Thoracic aorta (tissue), 2 donors: ENCODE data around the gene JAG1. TPM values are rescaled to one million over a fixed set of nuclear protein-coding genes. Genes with fewer than 3 reads are reported as not detected.

Experiments used
- ATAC-seq: fragments of 150-250 bp; one replicate; pipeline ENCODE4 v1.8.0; 2017; ENCODE audit warnings: low read depth; ENCODE audit not compliant: insufficient number of reproducible peaks, low FRiP score
- DNase-seq: peaks from one replicate; pipeline ENCODE4 v3.0.0-alpha.2; 2020; ENCODE audit warnings: low spot score
- H3K27ac ChIP-seq, 2 donors: fragments of 200-600 bp; sonication (generic); 1 replicate in 1 of 2; 2 replicates in 1 of 2; pipeline ENCODE4 v1.5.1; 2016; ENCODE audit warnings: mild to moderate bottlenecking in 2 of 2, moderate library complexity in 2 of 2
- H3K27me3 ChIP-seq: fragments of 200-600 bp; sonication (generic); replicated peaks from 2 replicates; pipeline ENCODE4 v1.6.0; 2016; ENCODE audit warnings: mild to moderate bottlenecking; ENCODE audit not compliant: insufficient read depth
- H3K36me3 ChIP-seq: fragments of 200-600 bp; sonication (generic); one replicate; pipeline ENCODE4 v1.5.1; 2016
- H3K4me1 ChIP-seq, 2 donors: fragments of 200-600 bp; sonication (generic); 1 replicate in 1 of 2; 2 replicates in 1 of 2; pipeline versions ENCODE4 v1.5.1 to v1.6.0; 2016; ENCODE audit warnings: low read depth in 2 of 2, mild to moderate bottlenecking in 1 of 2; ENCODE audit not compliant: control insufficient read depth in 1 of 2
- H3K4me3 ChIP-seq: fragments of 200-600 bp; sonication (generic); 2 replicates; pipeline ENCODE4 v1.5.1; 2016; ENCODE audit warnings: mild to moderate bottlenecking
- H3K9me3 ChIP-seq: fragments of 200-600 bp; sonication (generic); 2 replicates; pipeline ENCODE4 v1.5.1; 2016
- CTCF ChIP-seq: fragments of 200-600 bp; sonication (generic); IDR thresholded peaks from one replicate; pipeline ENCODE4 v1.5.1; 2019; ENCODE audit warnings: antibody characterized with exemption
- total RNA-seq, 2 donors: library from RNA; depleted of rRNA; stranded (reverse); fragments of >200 nt; gene quantifications; one replicate each; pipeline versions ENCODE4 v1.1.0 to v1.2.3, GENCODE V29; 2016

Gene JAG1
- total RNA-seq, 2 donors from 2014 or later: 237 to 253 TPM

DNA sequence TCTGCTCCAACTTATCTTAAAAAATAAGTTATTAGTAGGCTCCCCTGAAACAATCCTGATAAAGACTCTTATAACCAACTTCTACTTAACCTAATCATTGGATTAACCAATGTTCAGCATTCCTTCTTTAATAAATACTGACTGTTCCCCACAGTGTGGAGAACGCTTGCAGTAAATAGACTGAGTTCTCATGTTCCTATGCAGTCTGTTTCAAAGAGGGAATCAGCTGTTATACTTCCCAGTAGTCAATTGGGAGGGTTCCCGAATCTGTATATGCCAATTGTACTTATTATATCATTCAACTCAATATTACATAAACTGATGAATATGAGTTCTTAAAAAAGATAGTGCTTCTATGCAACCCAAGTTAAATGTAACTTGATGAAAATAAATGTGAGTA is 9.7 kb upstream of the JAG1 start:
- no peak for ATAC-seq
- TF ChIP-seq CTCF: no peak

GRCh38 chr20:10682939-10683338 is 9.1 kb upstream of the JAG1 start:
- no peak for TF ChIP-seq CTCF
- DNase-seq (no peak), ATAC-seq (no peak)
- Histone ChIP-seq H3K27ac (no peak overlapping the region), H3K4me3 (no peak overlapping the region), H3K9me3 (no peaks in the 10 kb centered on the region), H3K36me3 (no peaks in the 10 kb centered on the region), H3K27me3 (no peaks in the 10 kb centered on the region), H3K4me1 (no peaks in the 10 kb centered on the region)

More for the DNA sequence above, 9.7 kb upstream of the JAG1 start:
- no peak for DNase-seq
- H3K4me1 ChIP-seq: no peaks in the 10 kb centered on the region
- no peak overlapping the region for H3K27ac ChIP-seq
- H3K4me3 ChIP-seq: no peak overlapping the region
- no peaks in the 10 kb centered on the region for H3K27me3 ChIP-seq
- no peaks in the 10 kb centered on the region for H3K9me3 ChIP-seq
- no peaks in the 10 kb centered on the region for H3K36me3 ChIP-seq

DNA sequence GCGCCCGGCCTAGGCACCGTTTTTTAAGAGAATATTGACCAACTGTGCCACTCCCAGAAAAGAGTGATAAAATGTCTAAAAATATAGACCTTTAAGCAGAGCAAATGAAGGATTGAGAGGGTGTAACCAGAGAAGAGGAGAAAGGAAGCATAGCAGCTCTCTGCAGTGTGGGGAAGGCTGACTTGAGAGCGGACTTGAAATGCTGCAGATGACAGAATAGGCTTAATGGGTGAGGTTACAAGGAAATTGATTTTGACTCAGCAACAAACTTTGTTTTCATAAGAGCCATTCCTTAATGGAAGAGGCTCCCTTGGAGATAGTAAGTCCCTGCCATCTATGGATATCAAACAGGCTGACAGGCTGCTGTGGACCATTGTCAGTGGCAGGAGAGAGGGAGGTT is 7.7 kb upstream of the JAG1 start:
- no peak for TF ChIP-seq CTCF
- no peak for DNase-seq
- Histone ChIP-seq H3K4me1 (no peaks in the 10 kb centered on the region), H3K27ac (no peak overlapping the region), H3K4me3 (no peak overlapping the region), H3K36me3 (no peaks in the 10 kb centered on the region), H3K27me3 (no peaks in the 10 kb centered on the region), H3K9me3 (no peaks in the 10 kb centered on the region)
- ATAC-seq: no peak

DNA sequence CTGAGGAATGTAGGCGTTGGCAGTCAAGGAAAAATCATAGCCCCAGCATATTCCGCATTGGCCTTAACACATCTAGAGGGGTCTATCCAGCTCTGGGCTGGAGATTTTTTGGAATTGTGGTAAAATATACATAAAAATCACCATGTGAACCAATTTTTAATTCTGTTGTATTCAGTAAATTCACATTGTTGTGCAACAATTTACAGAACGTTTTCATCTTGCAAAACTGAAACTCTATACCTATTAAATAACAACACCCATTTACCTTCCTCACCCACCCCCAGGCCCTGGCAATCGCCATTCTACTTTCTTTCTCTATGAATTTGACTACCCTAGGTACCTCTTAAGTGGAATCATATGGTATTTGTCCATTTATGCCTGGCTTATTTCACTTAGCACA is 6.8 kb upstream of the JAG1 start:
- H3K4me3 ChIP-seq: no peak overlapping the region
- no peak overlapping the region for H3K27ac ChIP-seq
- ATAC-seq (no peak), DNase-seq (no peak)
- H3K9me3 ChIP-seq: no peaks in the 10 kb centered on the region
- TF ChIP-seq CTCF: no peak
- H3K27me3 ChIP-seq: no peaks in the 10 kb centered on the region
- peaks cover 2% of the 10 kb centered on the region in 2 donors for H3K4me1 ChIP-seq
- no peaks in the 10 kb centered on the region for H3K36me3 ChIP-seq

DNA sequence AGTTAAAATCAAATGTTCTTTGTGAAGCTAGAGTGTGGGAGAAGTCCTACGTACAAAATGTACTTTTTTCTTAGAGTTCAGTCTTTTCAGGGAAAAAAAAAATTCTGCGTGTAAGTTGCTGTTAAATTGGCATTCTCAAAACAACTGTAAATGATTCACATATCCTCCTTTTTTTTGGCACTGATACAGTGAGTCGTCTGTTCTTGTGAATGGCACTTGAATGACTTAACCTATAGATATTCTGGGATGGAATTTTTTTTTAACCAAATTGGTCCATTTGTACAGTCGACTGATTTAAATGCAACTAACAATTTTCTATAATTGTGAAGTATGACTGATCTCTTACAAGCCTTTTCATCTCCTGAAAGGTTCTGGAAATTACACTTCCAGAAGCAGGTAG is 5.5 kb upstream of the JAG1 start:
- no peak for TF ChIP-seq CTCF
- Histone ChIP-seq H3K9me3 (no peaks in the 10 kb centered on the region), H3K27ac (no peak overlapping the region), H3K36me3 (no peaks in the 10 kb centered on the region), H3K27me3 (no peaks in the 10 kb centered on the region), H3K4me3 (no peak overlapping the region), H3K4me1 (peaks cover 5 to 10% of the 10 kb centered on the region in 2 donors)
- DNase-seq: no peak
- no peak for ATAC-seq
